Measurements from ENCODE around the gene PLEKHB2.
"Not testable (repeated sequence)": the region's sequence is repeated elsewhere in the genome, so short reads cannot be mapped to it uniquely, and the experiment has no call there.

DNA sequence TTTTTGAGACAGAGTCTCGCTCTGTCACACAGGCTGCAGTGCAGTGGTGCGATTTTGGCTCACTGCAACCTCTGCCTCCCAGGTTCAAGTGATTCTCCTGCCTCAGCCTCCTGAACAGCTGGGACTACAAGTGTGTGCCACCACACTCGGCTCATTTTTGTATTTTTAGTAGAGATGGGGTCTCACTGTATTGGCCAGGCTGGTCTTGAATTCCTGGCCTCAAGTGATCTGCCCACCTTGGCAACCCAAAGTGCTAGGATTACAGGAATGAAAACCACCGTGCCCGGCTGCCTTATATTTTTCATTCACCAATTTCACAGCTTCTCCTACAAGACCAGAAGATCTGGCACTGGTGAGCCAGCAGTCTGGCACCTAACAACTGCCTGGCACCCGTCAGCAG, 37.0 kb upstream of the PLEKHB2 start:
- not testable (repeated sequence) for TF ChIP-seq POLR2AphosphoS5 (IDR thresholded peaks at IDR 0.05; ENCODE audit: low read depth, low read length)
- TF ChIP-seq, protein P1, sequence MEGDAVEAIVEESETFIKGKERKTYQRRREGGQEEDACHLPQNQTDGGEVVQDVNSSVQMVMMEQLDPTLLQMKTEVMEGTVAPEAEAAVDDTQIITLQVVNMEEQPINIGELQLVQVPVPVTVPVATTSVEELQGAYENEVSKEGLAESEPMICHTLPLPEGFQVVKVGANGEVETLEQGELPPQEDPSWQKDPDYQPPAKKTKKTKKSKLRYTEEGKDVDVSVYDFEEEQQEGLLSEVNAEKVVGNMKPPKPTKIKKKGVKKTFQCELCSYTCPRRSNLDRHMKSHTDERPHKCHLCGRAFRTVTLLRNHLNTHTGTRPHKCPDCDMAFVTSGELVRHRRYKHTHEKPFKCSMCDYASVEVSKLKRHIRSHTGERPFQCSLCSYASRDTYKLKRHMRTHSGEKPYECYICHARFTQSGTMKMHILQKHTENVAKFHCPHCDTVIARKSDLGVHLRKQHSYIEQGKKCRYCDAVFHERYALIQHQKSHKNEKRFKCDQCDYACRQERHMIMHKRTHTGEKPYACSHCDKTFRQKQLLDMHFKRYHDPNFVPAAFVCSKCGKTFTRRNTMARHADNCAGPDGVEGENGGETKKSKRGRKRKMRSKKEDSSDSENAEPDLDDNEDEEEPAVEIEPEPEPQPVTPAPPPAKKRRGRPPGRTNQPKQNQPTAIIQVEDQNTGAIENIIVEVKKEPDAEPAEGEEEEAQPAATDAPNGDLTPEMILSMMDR (IDR thresholded peaks at IDR 0.05), result not testable (repeated sequence)

Data from Panc1 (cell line).